Posterior cingulate gyrus (tissue), 11 donors: Measurements from ENCODE around the gene SOBP.

Experiments
- DNase-seq, 10 donors: peaks; one replicate each; pipeline versions ENCODE4 v3.0.0 to v3.0.0-alpha.2; 2020 to 2021; ENCODE audit warnings: mixed read lengths in 3 of 10
- intact Hi-C: fragments of 100-400 bp; cut with DNase I; formaldehyde crosslinking; loops from one replicate; pipeline ENCODE4 v1.15.1; 2023

The SOBP gene

GRCh38 chr6:107699697-107700325 lies 209.9 kb downstream of the SOBP start:
- intact Hi-C loops, result loop anchor here (10.0 kb wide), 1 partner anchor 145 kb away; no protein-coding TSS in a partner anchor
- DNase-seq, result no peak

GRCh38 chr6:107703606-107704005 lies 213.7 kb downstream of the SOBP start:
- DNase-seq, result no peak
- intact Hi-C loops, result loop anchor here (2.0 to 10.0 kb wide), 2 partner anchors 27 to 141 kb away; no protein-coding TSS in a partner anchor

GRCh38 chr6:107704347-107705013 lies 214.6 kb downstream of the SOBP start:
- DNase-seq, result no peak

GRCh38 chr6:107706516-107707115 lies 216.7 kb downstream of the SOBP start:
- intact Hi-C loops, result loop anchor here (10.0 kb wide), 1 partner anchor 138 kb away; no protein-coding TSS in a partner anchor
- no peak for DNase-seq

More at GRCh38 chr6:107704347-107705013, 214.6 kb downstream of the SOBP start:
- intact Hi-C loops, result loop anchor here (2.0 to 10.0 kb wide), 2 partner anchors 28 to 140 kb away; no protein-coding TSS in a partner anchor

GRCh38 chr6:107707346-107708275 lies 217.7 kb downstream of the SOBP start:
- DNase-seq, result no peak
- intact Hi-C loops, result loop anchor here (10.0 kb wide), 1 partner anchor 137 kb away; no protein-coding TSS in a partner anchor

GRCh38 chr6:107708435-107708834 lies 218.5 kb downstream of the SOBP start:
- intact Hi-C loops, result loop anchor here (10.0 kb wide), 1 partner anchor 136 kb away; no protein-coding TSS in a partner anchor
- no peak for DNase-seq

GRCh38 chr6:107709341-107709740 lies 219.4 kb downstream of the SOBP start:
- intact Hi-C loops, result loop anchor here (10.0 kb wide), 1 partner anchor 135 kb away; no protein-coding TSS in a partner anchor
- DNase-seq, result no peak
